GM21576 (cell line): ENCODE results near the gene TNIK.
"Not testable (repeated sequence)": the region's sequence is repeated elsewhere in the genome, so short reads cannot be mapped to it uniquely, and the experiment has no call there.

Experiments used
- ATAC-seq: cut with Tn5 transposase; IDR thresholded peaks from one replicate; pipeline ENCODE4 v1.9.1; 2021; ENCODE audit warnings: mild to moderate bottlenecking, moderate library complexity; ENCODE audit not compliant: unreplicated experiment

TNIK gene

GRCh38 chr3:171422855-171423254, 37.4 kb downstream of the TNIK start:
- ATAC-seq = not testable (repeated sequence)

GRCh38 chr3:171420667-171421066, 39.5 kb downstream of the TNIK start:
- ATAC-seq = no peak

GRCh38 chr3:171419457-171419856, 40.7 kb downstream of the TNIK start:
- ATAC-seq = no peak

- no peak for ATAC-seq
Observed at GRCh38 chr3:171417813-171418212, 42.4 kb downstream of the TNIK start.

- no peak for ATAC-seq
Observed at GRCh38 chr3:171417137-171417536, 43.1 kb downstream of the TNIK start.

GRCh38 chr3:171416666-171417065, 43.5 kb downstream of the TNIK start:
- no peak for ATAC-seq

- no peak for ATAC-seq
Observed at GRCh38 chr3:171416061-171416460, 44.1 kb downstream of the TNIK start.

GRCh38 chr3:171415070-171415469, 45.1 kb downstream of the TNIK start:
- ATAC-seq = no peak

- no peak for ATAC-seq
Observed at GRCh38 chr3:171412473-171412872, 47.7 kb downstream of the TNIK start.

- no peak for ATAC-seq
Observed at GRCh38 chr3:171412054-171412453, 48.2 kb downstream of the TNIK start.

- ATAC-seq = no peak
Observed at GRCh38 chr3:171410186-171410585, 50.0 kb downstream of the TNIK start.

- no peak for ATAC-seq
Observed at GRCh38 chr3:171407759-171408158, 52.4 kb downstream of the TNIK start.

GRCh38 chr3:171404376-171404967, 55.7 kb downstream of the TNIK start:
- no peak for ATAC-seq

- no peak for ATAC-seq
Observed at GRCh38 chr3:171402281-171402680, 57.9 kb downstream of the TNIK start.

GRCh38 chr3:171401432-171401831, 58.8 kb downstream of the TNIK start:
- no peak for ATAC-seq

GRCh38 chr3:171399842-171400241, 60.4 kb downstream of the TNIK start:
- no peak for ATAC-seq

- no peak for ATAC-seq
Observed at GRCh38 chr3:171398343-171398742, 61.9 kb downstream of the TNIK start.

- ATAC-seq = no peak
Observed at GRCh38 chr3:171397089-171397488, 63.1 kb downstream of the TNIK start.

- ATAC-seq = no peak
Observed at GRCh38 chr3:171396048-171396447, 64.2 kb downstream of the TNIK start.

GRCh38 chr3:171393032-171393744, 67.0 kb downstream of the TNIK start:
- no peak for ATAC-seq

GRCh38 chr3:171391432-171391831, 68.8 kb downstream of the TNIK start:
- ATAC-seq = no peak

GRCh38 chr3:171390051-171390941, 69.9 kb downstream of the TNIK start:
- ATAC-seq = no peak
